Measurements from ENCODE around the gene MAML2.

Gene MAML2

GRCh38 chr11:96125400-96125799 is 217.6 kb downstream of the MAML2 start:
- DNase-seq (ENCODE audit: low read depth in 2 of 2) = no peak

GRCh38 chr11:96124155-96124554 is 218.8 kb downstream of the MAML2 start:
- no peak for DNase-seq (ENCODE audit: low read depth in 2 of 2)

- no peak for DNase-seq (ENCODE audit: low read depth in 2 of 2)
Observed at GRCh38 chr11:96123301-96123700, 219.7 kb downstream of the MAML2 start.

GRCh38 chr11:96122601-96123074 is 220.4 kb downstream of the MAML2 start:
- DNase-seq (ENCODE audit: low read depth in 2 of 2) = no peak

GRCh38 chr11:96119211-96119610 is 223.8 kb downstream of the MAML2 start:
- DNase-seq (ENCODE audit: low read depth in 2 of 2) = no peak

GRCh38 chr11:96116376-96116775 is 226.6 kb downstream of the MAML2 start:
- no peak for DNase-seq (ENCODE audit: low read depth in 2 of 2)

GRCh38 chr11:96114178-96115064 is 228.6 kb downstream of the MAML2 start:
- DNase-seq (ENCODE audit: low read depth in 2 of 2) = no peak

- DNase-seq (ENCODE audit: low read depth in 2 of 2) = no peak
Observed at GRCh38 chr11:96113193-96113681, 229.8 kb downstream of the MAML2 start.

- DNase-seq (ENCODE audit: low read depth in 2 of 2) = no peak
Observed at GRCh38 chr11:96112192-96113128, 230.5 kb downstream of the MAML2 start.

GRCh38 chr11:96111308-96111707 is 231.7 kb downstream of the MAML2 start:
- DNase-seq (ENCODE audit: low read depth in 2 of 2) = no peak

GRCh38 chr11:96110302-96110701 is 232.7 kb downstream of the MAML2 start:
- no peak for DNase-seq (ENCODE audit: low read depth in 2 of 2)

- no peak for DNase-seq (ENCODE audit: low read depth in 2 of 2)
Observed at GRCh38 chr11:96109331-96110030, 233.5 kb downstream of the MAML2 start.

GRCh38 chr11:96107143-96107824 is 235.7 kb downstream of the MAML2 start:
- DNase-seq (ENCODE audit: low read depth in 2 of 2) = no peak

GRCh38 chr11:96106645-96107044 is 236.3 kb downstream of the MAML2 start:
- DNase-seq (ENCODE audit: low read depth in 2 of 2) = no peak

- DNase-seq (ENCODE audit: low read depth in 2 of 2) = no peak
Observed at GRCh38 chr11:96105944-96106343, 237.1 kb downstream of the MAML2 start.

- no peak for DNase-seq (ENCODE audit: low read depth in 2 of 2)
Observed at GRCh38 chr11:96105197-96105895, 237.6 kb downstream of the MAML2 start.

GRCh38 chr11:96104496-96104895 is 238.5 kb downstream of the MAML2 start:
- DNase-seq (ENCODE audit: low read depth in 2 of 2) = no peak

- DNase-seq (ENCODE audit: low read depth in 2 of 2) = no peak
Observed at GRCh38 chr11:96103721-96104120, 239.3 kb downstream of the MAML2 start.

GRCh38 chr11:96103102-96103501 is 239.9 kb downstream of the MAML2 start:
- DNase-seq (ENCODE audit: low read depth in 2 of 2) = no peak

GRCh38 chr11:96102664-96103078 is 240.3 kb downstream of the MAML2 start:
- DNase-seq (ENCODE audit: low read depth in 2 of 2) = no peak
